Measurements from ENCODE around the gene DLX4. TPM values are rescaled to one million over a fixed set of nuclear protein-coding genes. Genes with fewer than 3 reads are reported as not detected.

Gene DLX4
- total RNA-seq, 1 donor from 2014 or later: not detected

DNA sequence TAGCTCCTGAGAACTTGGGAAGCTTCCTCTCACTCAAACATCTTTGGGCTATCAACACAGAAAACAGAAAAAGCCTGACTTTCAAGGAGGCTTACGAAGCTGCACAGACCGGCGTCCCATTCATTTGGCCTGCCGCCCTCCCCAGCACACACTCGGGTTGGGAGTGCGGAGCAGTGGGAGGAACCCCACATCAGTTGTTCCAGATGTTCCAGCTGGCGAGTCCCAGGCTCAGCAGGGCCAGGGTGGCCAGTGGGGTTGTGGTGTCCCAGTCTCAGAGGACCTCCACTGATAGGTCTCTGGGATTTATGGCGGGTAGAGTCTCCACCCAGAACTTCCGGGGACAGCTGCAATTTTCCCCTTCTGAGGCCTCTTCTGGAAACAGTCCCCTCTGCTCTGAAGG, 43.1 kb upstream of the DLX4 start:
- peaks cover 9% of the 10 kb centered on the region for H3K27me3 ChIP-seq (ENCODE audit: insufficient read depth, low read length)
- H3K4me2 ChIP-seq (ENCODE audit: low read length): no peak overlapping the region
- no peak overlapping the region for H3K27ac Mint-ChIP-seq (ENCODE audit: unreplicated experiment)
- peaks cover 2% of the 10 kb centered on the region for H3K36me3 Mint-ChIP-seq (ENCODE audit: low read depth, unreplicated experiment)
- no peak for DNase-seq (ENCODE audit: low read depth)
- H3K36me3 ChIP-seq (ENCODE audit: insufficient read depth, low read length): no peaks in the 10 kb centered on the region
- FAIRE-seq: no peak
- no peaks in the 10 kb centered on the region for H3K79me2 ChIP-seq (ENCODE audit: insufficient read depth, low read length)
- H3K27ac ChIP-seq (ENCODE audit: low read depth, low read length): no peak overlapping the region
- H3K9ac ChIP-seq (ENCODE audit: low read length): no peak overlapping the region
- H3K4me1 Mint-ChIP-seq (ENCODE audit: low read depth, unreplicated experiment): peaks cover 11% of the 10 kb centered on the region
- H3K4me3 ChIP-seq (ENCODE audit: insufficient read depth, low read depth, low read length): no peak overlapping the region
- H3K4me1 ChIP-seq (ENCODE audit: insufficient read depth, low read length): peaks cover 22% of the 10 kb centered on the region
- no peaks in the 10 kb centered on the region for H3K9me3 ChIP-seq (ENCODE audit: insufficient read depth, low read depth, low read length)
- peaks cover 64% of the 10 kb centered on the region for H3K27me3 Mint-ChIP-seq (ENCODE audit: low read depth, unreplicated experiment)
- H3K9me3 Mint-ChIP-seq (ENCODE audit: unreplicated experiment): no peaks in the 10 kb centered on the region
- H4K20me1 ChIP-seq (ENCODE audit: insufficient read depth, low read length): no peaks in the 10 kb centered on the region
- H2AFZ ChIP-seq (ENCODE audit: low read depth, low read length): no peak overlapping the region
- no peak for TF ChIP-seq EZH2 (IDR thresholded peaks at IDR 0.05; ENCODE audit: insufficient read depth, low read length)
- TF ChIP-seq, protein P1, sequence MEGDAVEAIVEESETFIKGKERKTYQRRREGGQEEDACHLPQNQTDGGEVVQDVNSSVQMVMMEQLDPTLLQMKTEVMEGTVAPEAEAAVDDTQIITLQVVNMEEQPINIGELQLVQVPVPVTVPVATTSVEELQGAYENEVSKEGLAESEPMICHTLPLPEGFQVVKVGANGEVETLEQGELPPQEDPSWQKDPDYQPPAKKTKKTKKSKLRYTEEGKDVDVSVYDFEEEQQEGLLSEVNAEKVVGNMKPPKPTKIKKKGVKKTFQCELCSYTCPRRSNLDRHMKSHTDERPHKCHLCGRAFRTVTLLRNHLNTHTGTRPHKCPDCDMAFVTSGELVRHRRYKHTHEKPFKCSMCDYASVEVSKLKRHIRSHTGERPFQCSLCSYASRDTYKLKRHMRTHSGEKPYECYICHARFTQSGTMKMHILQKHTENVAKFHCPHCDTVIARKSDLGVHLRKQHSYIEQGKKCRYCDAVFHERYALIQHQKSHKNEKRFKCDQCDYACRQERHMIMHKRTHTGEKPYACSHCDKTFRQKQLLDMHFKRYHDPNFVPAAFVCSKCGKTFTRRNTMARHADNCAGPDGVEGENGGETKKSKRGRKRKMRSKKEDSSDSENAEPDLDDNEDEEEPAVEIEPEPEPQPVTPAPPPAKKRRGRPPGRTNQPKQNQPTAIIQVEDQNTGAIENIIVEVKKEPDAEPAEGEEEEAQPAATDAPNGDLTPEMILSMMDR (IDR thresholded peaks at IDR 0.05; ENCODE audit: insufficient read depth, low read depth, low read length): no peak
- no peak overlapping the region for H3K4me3 Mint-ChIP-seq (ENCODE audit: unreplicated experiment)

DNA sequence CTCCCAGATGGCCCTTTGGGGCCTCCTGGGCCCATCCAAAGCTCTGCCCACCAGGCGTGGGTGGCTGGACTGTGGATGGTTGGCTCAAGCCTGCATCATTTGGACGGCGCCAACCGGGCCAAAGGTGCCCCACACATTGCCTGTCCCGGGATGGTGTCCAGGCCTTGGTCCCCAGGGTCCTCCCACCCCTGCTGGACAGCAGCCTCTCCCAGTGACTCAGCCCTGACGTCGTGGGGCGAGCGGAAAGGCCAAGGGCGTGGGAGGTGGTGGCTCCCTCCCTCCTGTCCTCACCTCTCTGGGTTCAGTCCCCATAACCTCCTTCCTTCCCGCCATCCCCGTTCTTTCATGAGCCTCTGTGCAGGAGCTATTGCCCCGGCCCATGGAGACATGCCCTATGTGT, 42.1 kb upstream of the DLX4 start:
- Histone ChIP-seq H3K4me2 (ENCODE audit: low read length) (no peak overlapping the region), H3K4me3 (ENCODE audit: insufficient read depth, low read depth, low read length) (no peak overlapping the region), H3K9me3 (ENCODE audit: insufficient read depth, low read depth, low read length) (no peaks in the 10 kb centered on the region), H3K4me1 (ENCODE audit: insufficient read depth, low read length) (peaks cover 22% of the 10 kb centered on the region), H3K79me2 (ENCODE audit: insufficient read depth, low read length) (no peaks in the 10 kb centered on the region), H3K27me3 (ENCODE audit: insufficient read depth, low read length) (peaks cover 9% of the 10 kb centered on the region), H3K27ac (ENCODE audit: low read depth, low read length) (no peak overlapping the region), H3K36me3 (ENCODE audit: insufficient read depth, low read length) (no peaks in the 10 kb centered on the region), H4K20me1 (ENCODE audit: insufficient read depth, low read length) (no peaks in the 10 kb centered on the region), H2AFZ (ENCODE audit: low read depth, low read length) (no peak overlapping the region), H3K9ac (ENCODE audit: low read length) (no peak overlapping the region)
- Mint-ChIP-seq H3K27ac (ENCODE audit: unreplicated experiment) (no peak overlapping the region), H3K9me3 (ENCODE audit: unreplicated experiment) (no peaks in the 10 kb centered on the region), H3K4me3 (ENCODE audit: unreplicated experiment) (no peak overlapping the region), H3K36me3 (ENCODE audit: low read depth, unreplicated experiment) (peaks cover 2% of the 10 kb centered on the region), H3K4me1 (ENCODE audit: low read depth, unreplicated experiment) (peaks cover 11% of the 10 kb centered on the region), H3K27me3 (ENCODE audit: low read depth, unreplicated experiment) (peaks cover 61% of the 10 kb centered on the region)
- FAIRE-seq: no peak
- TF ChIP-seq, protein P1 (IDR thresholded peaks at IDR 0.05; ENCODE audit: insufficient read depth, low read depth, low read length): no peak
- TF ChIP-seq EZH2 (IDR thresholded peaks at IDR 0.05; ENCODE audit: insufficient read depth, low read length): no peak
- no peak for DNase-seq (ENCODE audit: low read depth)

DNA sequence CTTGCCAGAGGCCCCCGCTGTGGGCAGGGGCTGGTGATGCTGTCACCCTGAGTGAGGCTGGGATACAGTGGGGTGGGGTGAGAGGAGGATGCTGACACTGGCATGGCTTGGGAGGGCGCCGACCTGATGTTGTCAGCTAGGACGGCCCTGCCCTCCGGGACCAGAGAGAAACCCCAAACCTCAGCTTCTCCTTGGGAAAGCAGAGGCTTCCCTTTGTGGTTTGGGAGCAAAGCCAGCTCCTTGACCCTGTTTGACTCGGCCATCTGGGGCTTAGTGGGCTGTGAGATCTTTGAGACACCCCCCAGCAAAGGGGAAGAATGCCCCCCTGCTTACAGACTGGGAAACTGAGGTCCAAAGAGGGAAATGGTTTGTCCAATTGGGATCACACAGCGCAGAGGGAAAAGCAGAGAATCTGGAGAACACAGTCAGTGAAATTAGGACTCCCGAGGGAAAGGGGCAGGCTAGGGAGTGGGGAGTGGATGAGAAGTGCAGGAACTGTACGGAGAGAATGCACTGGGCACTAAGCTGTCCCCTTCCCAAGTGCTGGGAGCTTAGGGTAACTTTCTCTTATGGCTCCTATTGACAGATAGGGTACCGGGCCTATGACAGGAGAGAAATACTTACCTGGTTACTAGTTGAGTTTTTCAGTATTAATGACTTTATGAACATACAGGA, 40.7 kb upstream of the DLX4 start:
- peaks cover 56% of the 10 kb centered on the region for H3K27me3 Mint-ChIP-seq (ENCODE audit: low read depth, unreplicated experiment)
- Histone ChIP-seq H3K27ac (ENCODE audit: low read depth, low read length) (no peak overlapping the region), H3K9me3 (ENCODE audit: insufficient read depth, low read depth, low read length) (no peaks in the 10 kb centered on the region), H3K4me3 (ENCODE audit: insufficient read depth, low read depth, low read length) (no peak overlapping the region), H3K79me2 (ENCODE audit: insufficient read depth, low read length) (no peaks in the 10 kb centered on the region), H3K9ac (ENCODE audit: low read length) (no peak overlapping the region), H3K36me3 (ENCODE audit: insufficient read depth, low read length) (no peaks in the 10 kb centered on the region), H3K27me3 (ENCODE audit: insufficient read depth, low read length) (peaks cover 14% of the 10 kb centered on the region), H3K4me1 (ENCODE audit: insufficient read depth, low read length) (peaks cover 22% of the 10 kb centered on the region), H3K4me2 (ENCODE audit: low read length) (peak overlapping the region; percentile 24), H2AFZ (ENCODE audit: low read depth, low read length) (no peak overlapping the region), H4K20me1 (ENCODE audit: insufficient read depth, low read length) (no peaks in the 10 kb centered on the region)
- DNase-seq (ENCODE audit: low read depth): no peak
- H3K36me3 Mint-ChIP-seq (ENCODE audit: low read depth, unreplicated experiment): peaks cover 2% of the 10 kb centered on the region
- H3K27ac Mint-ChIP-seq (ENCODE audit: unreplicated experiment): no peak overlapping the region
- TF ChIP-seq EZH2 (IDR thresholded peaks at IDR 0.05; ENCODE audit: insufficient read depth, low read length): no peak
- TF ChIP-seq, protein P1 (IDR thresholded peaks at IDR 0.05; ENCODE audit: insufficient read depth, low read depth, low read length): no peak
- no peaks in the 10 kb centered on the region for H3K9me3 Mint-ChIP-seq (ENCODE audit: unreplicated experiment)
- peaks cover 11% of the 10 kb centered on the region for H3K4me1 Mint-ChIP-seq (ENCODE audit: low read depth, unreplicated experiment)
- H3K4me3 Mint-ChIP-seq (ENCODE audit: unreplicated experiment): no peak overlapping the region
- no peak for FAIRE-seq

Measured in astrocyte (in vitro differentiated cells and primary cell).